ENCODE results near the gene STX2. TPM values are rescaled to one million over a fixed set of nuclear protein-coding genes. Genes with fewer than 3 reads are reported as not detected.

The STX2 gene
- total RNA-seq, 2 experiments from 2014 or later = 13.4 to 14.1 TPM

GRCh38 chr12:130768120-130768519 lies 70.9 kb downstream of the STX2 start:
- Mint-ChIP-seq H3K36me3 (ENCODE audit: low read depth) (no peaks in the 10 kb centered on the region), H3K27ac (no peak overlapping the region), H3K4me1 (ENCODE audit: low read depth) (no peaks in the 10 kb centered on the region), H3K27me3 (peaks cover 26% of the 10 kb centered on the region), H3K9me3 (no peaks in the 10 kb centered on the region), H3K4me3 (no peak overlapping the region)
- ChIA-PET POLR2A (no interaction called here), CTCF (no interaction called here)
- Histone ChIP-seq H3K27me3 (ENCODE audit: control insufficient read depth in 1 of 2, insufficient read depth in 2 of 2, low read length in 2 of 2) (peaks cover 0 to 5% of the 10 kb centered on the region in 2 experiments), H3K36me3 (ENCODE audit: insufficient read depth, low read length) (no peaks in the 10 kb centered on the region), H3K27ac (ENCODE audit: low read depth in 1 of 2, low read length in 2 of 2) (no peak overlapping the region), H3K4me3 (ENCODE audit: low read length) (no peak overlapping the region), H3K9me3 (ENCODE audit: control insufficient read depth in 1 of 2, insufficient read depth in 1 of 2, low read length in 2 of 2) (peaks cover 0 to 4% of the 10 kb centered on the region in 2 experiments), H3K4me1 (ENCODE audit: insufficient read depth, low read length) (no peaks in the 10 kb centered on the region)
- ATAC-seq (ENCODE audit: poor library complexity) (no peak), DNase-seq (no peak)
- TF ChIP-seq CTCF (IDR thresholded peaks at IDR 0.05) = no peak
- intact Hi-C loops (cut with DNase I, micrococcal nuclease) = no loop called here

- ChIA-PET CTCF (no interaction called here), POLR2A (no interaction called here)
- Mint-ChIP-seq H3K27ac (no peak overlapping the region), H3K9me3 (no peaks in the 10 kb centered on the region), H3K36me3 (ENCODE audit: low read depth) (no peaks in the 10 kb centered on the region), H3K4me1 (ENCODE audit: low read depth) (peaks cover 5% of the 10 kb centered on the region), H3K4me3 (no peak overlapping the region), H3K27me3 (peaks cover 25% of the 10 kb centered on the region)
- no peaks in the 10 kb centered on the region for H3K36me3 ChIP-seq (ENCODE audit: insufficient read depth, low read length)
- DNase-seq (no peak), ATAC-seq (ENCODE audit: poor library complexity) (no peak)
- H3K4me3 ChIP-seq (ENCODE audit: low read length) = no peak overlapping the region
- H3K4me1 ChIP-seq (ENCODE audit: insufficient read depth, low read length) = peaks cover 13% of the 10 kb centered on the region
- H3K9me3 ChIP-seq (ENCODE audit: control insufficient read depth in 1 of 2, insufficient read depth in 1 of 2, low read length in 2 of 2) = peaks cover 0 to 6% of the 10 kb centered on the region in 2 experiments
- TF ChIP-seq CTCF (IDR thresholded peaks at IDR 0.05) = no peak
- intact Hi-C loops (cut with DNase I, micrococcal nuclease) = no loop called here
- no peak overlapping the region for H3K27ac ChIP-seq (ENCODE audit: low read depth in 1 of 2, low read length in 2 of 2)
- peaks cover 0 to 17% of the 10 kb centered on the region in 2 experiments for H3K27me3 ChIP-seq (ENCODE audit: control insufficient read depth in 1 of 2, insufficient read depth in 2 of 2, low read length in 2 of 2)
Observed at GRCh38 chr12:130766470-130766869, 72.6 kb downstream of the STX2 start.

GRCh38 chr12:130765186-130765659 lies 73.8 kb downstream of the STX2 start:
- intact Hi-C loops (cut with DNase I, micrococcal nuclease) = no loop called here
- DNase-seq = peak in 1 of 14 experiments; percentile 23
- peaks cover 5% of the 10 kb centered on the region for H3K4me1 Mint-ChIP-seq (ENCODE audit: low read depth)
- Histone ChIP-seq H3K36me3 (ENCODE audit: insufficient read depth, low read length) (no peaks in the 10 kb centered on the region), H3K9me3 (ENCODE audit: control insufficient read depth in 1 of 2, insufficient read depth in 1 of 2, low read length in 2 of 2) (peaks cover 0 to 9% of the 10 kb centered on the region in 2 experiments), H3K4me3 (ENCODE audit: low read length) (no peak overlapping the region), H3K27ac (ENCODE audit: low read depth in 1 of 2, low read length in 2 of 2) (no peak overlapping the region), H3K27me3 (ENCODE audit: control insufficient read depth in 1 of 2, insufficient read depth in 2 of 2, low read length in 2 of 2) (peaks cover 6 to 17% of the 10 kb centered on the region in 2 experiments), H3K4me1 (ENCODE audit: insufficient read depth, low read length) (peaks cover 25% of the 10 kb centered on the region)
- no peak for ATAC-seq (ENCODE audit: poor library complexity)
- H3K4me3 Mint-ChIP-seq = no peak overlapping the region
- H3K27me3 Mint-ChIP-seq = peaks cover 32% of the 10 kb centered on the region
- ChIA-PET CTCF (no interaction called here), POLR2A (no interaction called here)
- TF ChIP-seq CTCF (IDR thresholded peaks at IDR 0.05) = no peak
- no peaks in the 10 kb centered on the region for H3K9me3 Mint-ChIP-seq
- no peaks in the 10 kb centered on the region for H3K36me3 Mint-ChIP-seq (ENCODE audit: low read depth)
- H3K27ac Mint-ChIP-seq = no peak overlapping the region
